Measurements from ENCODE around the gene EEF2K. TPM values are rescaled to one million over a fixed set of nuclear protein-coding genes. Genes with fewer than 3 reads are reported as not detected.

Gene EEF2K
- total and polyA plus RNA-seq, 2 of the 13 experiments (the other 11 are each of a cell fraction or from before 2014, with no cell fraction given): 22.0 to 23.8 TPM

DNA sequence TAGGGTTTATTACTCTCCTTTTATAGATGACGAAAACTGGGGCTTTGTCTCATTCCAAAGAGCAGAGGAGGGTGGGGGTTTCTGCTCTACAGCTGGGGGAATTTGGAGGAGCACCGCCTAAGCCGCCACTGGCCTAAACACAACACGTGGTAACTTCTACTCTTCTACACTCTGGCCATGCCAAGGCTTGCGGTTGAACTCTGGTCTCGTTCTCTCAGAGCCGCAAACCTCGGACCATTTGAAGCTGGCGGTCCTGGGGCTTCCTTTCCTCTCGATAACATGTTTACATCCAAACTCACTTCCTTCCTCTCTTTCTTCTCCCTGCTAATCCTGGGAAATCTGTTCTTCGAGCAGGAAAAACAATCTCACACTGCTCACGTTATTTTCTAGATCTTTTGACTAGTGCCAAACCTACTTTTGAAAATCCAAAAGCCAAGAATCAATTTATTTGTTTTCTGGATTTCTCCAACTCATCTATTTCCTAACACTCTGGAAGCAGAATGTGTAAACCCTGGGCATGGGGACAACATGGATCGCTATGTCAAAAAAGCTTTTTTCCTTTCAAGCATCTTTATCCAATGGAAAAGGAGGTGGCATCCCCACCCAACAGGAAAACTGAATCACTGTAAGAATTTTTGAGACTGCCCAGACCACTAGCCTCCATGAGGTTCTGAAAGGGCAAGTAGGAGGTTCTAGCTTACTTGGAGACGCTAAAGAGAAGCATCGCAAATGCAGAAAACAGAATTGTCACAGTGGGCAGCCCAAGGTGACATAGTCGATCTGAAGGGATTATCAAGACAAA is 13.6 kb upstream of the EEF2K start (continued):
- TF ChIP-seq, protein P1, sequence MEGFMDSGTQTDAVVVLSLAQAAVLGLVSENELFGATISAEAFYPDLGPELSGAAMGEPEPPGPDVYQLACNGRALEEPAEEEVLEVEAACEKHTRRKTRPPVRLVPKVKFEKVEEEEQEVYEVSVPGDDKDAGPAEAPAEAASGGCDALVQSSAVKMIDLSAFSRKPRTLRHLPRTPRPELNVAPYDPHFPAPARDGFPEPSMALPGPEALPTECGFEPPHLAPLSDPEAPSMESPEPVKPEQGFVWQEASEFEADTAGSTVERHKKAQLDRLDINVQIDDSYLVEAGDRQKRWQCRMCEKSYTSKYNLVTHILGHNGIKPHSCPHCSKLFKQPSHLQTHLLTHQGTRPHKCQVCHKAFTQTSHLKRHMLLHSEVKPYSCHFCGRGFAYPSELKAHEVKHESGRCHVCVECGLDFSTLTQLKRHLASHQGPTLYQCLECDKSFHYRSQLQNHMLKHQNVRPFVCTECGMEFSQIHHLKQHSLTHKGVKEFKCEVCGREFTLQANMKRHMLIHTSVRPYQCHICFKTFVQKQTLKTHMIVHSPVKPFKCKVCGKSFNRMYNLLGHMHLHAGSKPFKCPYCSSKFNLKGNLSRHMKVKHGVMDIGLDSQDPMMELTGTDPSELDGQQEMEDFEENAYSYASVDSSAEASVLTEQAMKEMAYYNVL (CRISPR knock-in tag; IDR thresholded peaks at IDR 0.05; ENCODE audit: borderline replicate concordance): peak; percentile 90; the same call in 1 of the 2 replicates
- TF ChIP-seq, protein P2, sequence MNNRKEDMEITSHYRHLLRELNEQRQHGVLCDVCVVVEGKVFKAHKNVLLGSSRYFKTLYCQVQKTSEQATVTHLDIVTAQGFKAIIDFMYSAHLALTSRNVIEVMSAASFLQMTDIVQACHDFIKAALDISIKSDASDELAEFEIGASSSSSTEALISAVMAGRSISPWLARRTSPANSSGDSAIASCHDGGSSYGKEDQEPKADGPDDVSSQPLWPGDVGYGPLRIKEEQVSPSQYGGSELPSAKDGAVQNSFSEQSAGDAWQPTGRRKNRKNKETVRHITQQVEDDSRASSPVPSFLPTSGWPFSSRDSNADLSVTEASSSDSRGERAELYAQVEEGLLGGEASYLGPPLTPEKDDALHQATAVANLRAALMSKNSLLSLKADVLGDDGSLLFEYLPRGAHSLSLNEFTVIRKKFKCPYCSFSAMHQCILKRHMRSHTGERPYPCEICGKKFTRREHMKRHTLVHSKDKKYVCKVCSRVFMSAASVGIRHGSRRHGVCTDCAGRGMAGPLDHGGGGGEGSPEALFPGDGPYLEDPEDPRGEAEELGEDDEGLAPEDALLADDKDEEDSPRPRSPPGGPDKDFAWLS (CRISPR knock-in tag; IDR thresholded peaks at IDR 0.05; ENCODE audit: borderline replicate concordance): no peak
- TF ChIP-seq ZNF598 (CRISPR knock-in tag; IDR thresholded peaks at IDR 0.05; ENCODE audit: borderline replicate concordance): no peak
- no peak for TF ChIP-seq PHF21A (CRISPR knock-in tag; IDR thresholded peaks at IDR 0.05)
- TF ChIP-seq ZFAT (CRISPR knock-in tag; conservative IDR thresholded peaks at IDR 0.05): no peak
- no peak for TF ChIP-seq ZNF773 (CRISPR knock-in tag; IDR thresholded peaks at IDR 0.05; ENCODE audit: borderline replicate concordance)
- TF ChIP-seq ZNF674 (CRISPR knock-in tag; IDR thresholded peaks at IDR 0.05; ENCODE audit: low read depth): no peak
- peak; percentile 94; the same call in 1 of the 2 replicates for TF ChIP-seq ARNT2 (CRISPR knock-in tag; IDR thresholded peaks at IDR 0.05; ENCODE audit: low read depth)
- no peak for TF ChIP-seq ZNF782 (CRISPR knock-in tag; IDR thresholded peaks at IDR 0.05; ENCODE audit: borderline replicate concordance)
- TF ChIP-seq ZFX (CRISPR knock-in tag; IDR thresholded peaks at IDR 0.05; ENCODE audit: low read depth): peak; percentile 78
- no peak for TF ChIP-seq ZFYVE20 (CRISPR knock-in tag; IDR thresholded peaks at IDR 0.05; ENCODE audit: borderline replicate concordance, low read depth)
- TF ChIP-seq KDM5B (CRISPR knock-in tag; IDR thresholded peaks at IDR 0.05; ENCODE audit: borderline replicate concordance): peak; percentile 58; the same call in 1 of the 2 replicates
- no peak for TF ChIP-seq ZNF138 (CRISPR knock-in tag; IDR thresholded peaks at IDR 0.05; ENCODE audit: low read depth)
- TF ChIP-seq JUND (CRISPR knock-in tag; IDR thresholded peaks at IDR 0.05): no peak
- TF ChIP-seq, protein P3, sequence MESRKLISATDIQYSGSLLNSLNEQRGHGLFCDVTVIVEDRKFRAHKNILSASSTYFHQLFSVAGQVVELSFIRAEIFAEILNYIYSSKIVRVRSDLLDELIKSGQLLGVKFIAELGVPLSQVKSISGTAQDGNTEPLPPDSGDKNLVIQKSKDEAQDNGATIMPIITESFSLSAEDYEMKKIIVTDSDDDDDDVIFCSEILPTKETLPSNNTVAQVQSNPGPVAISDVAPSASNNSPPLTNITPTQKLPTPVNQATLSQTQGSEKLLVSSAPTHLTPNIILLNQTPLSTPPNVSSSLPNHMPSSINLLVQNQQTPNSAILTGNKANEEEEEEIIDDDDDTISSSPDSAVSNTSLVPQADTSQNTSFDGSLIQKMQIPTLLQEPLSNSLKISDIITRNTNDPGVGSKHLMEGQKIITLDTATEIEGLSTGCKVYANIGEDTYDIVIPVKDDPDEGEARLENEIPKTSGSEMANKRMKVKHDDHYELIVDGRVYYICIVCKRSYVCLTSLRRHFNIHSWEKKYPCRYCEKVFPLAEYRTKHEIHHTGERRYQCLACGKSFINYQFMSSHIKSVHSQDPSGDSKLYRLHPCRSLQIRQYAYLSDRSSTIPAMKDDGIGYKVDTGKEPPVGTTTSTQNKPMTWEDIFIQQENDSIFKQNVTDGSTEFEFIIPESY (CRISPR knock-in tag; IDR thresholded peaks at IDR 0.05): peak; percentile 66; the same call in 1 of the 2 replicates
- TF ChIP-seq HDAC1 (CRISPR knock-in tag; IDR thresholded peaks at IDR 0.05): peak; percentile 57
- TF ChIP-seq, protein P4, sequence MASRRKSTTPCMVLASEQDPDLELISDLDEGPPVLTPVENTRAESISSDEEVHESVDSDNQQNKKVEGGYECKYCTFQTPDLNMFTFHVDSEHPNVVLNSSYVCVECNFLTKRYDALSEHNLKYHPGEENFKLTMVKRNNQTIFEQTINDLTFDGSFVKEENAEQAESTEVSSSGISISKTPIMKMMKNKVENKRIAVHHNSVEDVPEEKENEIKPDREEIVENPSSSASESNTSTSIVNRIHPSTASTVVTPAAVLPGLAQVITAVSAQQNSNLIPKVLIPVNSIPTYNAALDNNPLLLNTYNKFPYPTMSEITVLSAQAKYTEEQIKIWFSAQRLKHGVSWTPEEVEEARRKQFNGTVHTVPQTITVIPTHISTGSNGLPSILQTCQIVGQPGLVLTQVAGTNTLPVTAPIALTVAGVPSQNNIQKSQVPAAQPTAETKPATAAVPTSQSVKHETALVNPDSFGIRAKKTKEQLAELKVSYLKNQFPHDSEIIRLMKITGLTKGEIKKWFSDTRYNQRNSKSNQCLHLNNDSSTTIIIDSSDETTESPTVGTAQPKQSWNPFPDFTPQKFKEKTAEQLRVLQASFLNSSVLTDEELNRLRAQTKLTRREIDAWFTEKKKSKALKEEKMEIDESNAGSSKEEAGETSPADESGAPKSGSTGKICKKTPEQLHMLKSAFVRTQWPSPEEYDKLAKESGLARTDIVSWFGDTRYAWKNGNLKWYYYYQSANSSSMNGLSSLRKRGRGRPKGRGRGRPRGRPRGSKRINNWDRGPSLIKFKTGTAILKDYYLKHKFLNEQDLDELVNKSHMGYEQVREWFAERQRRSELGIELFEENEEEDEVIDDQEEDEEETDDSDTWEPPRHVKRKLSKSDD (CRISPR knock-in tag; IDR thresholded peaks at IDR 0.05; ENCODE audit: low read depth): 0 out of 2 replicates have a peak, but pooled peaks have one; percentile 62

Measured in HepG2 (cell line).